GDM1 (cell line): ENCODE results near the gene INKA1.
"Not testable (repeated sequence)": the region's sequence is repeated elsewhere in the genome, so short reads cannot be mapped to it uniquely, and the experiment has no call there.

Experiments used
- DNase-seq: peaks from one replicate; lab custom pipeline; 2025; lab: John Stamatoyannopoulos, UW

INKA1 gene

GRCh38 chr3:49807431-49808114 is 4.5 kb downstream of the INKA1 start:
- peak; percentile 75 for DNase-seq

- DNase-seq, result no peak
Observed at GRCh38 chr3:49812916-49813496, 9.9 kb downstream of the INKA1 start.

- peak; percentile 45 for DNase-seq
Observed at GRCh38 chr3:49813497-49814174, 10.6 kb downstream of the INKA1 start, which contains the start of gene UBA7. TSS of gene UBA7 (minus strand) at chr3:49813953. CDS start at chr3:49813787, 166 bp downstream.

- DNase-seq, result not testable (repeated sequence)
Observed at GRCh38 chr3:49823131-49823530, 20.1 kb downstream of the INKA1 start.

GRCh38 chr3:49826016-49826415 is 23.0 kb downstream of the INKA1 start:
- DNase-seq, result no peak

- peak; percentile 27 for DNase-seq
Observed at GRCh38 chr3:49831341-49831740, 28.3 kb downstream of the INKA1 start.

- DNase-seq, result peak; percentile 72
Observed at GRCh38 chr3:49839193-49839809, 36.2 kb downstream of the INKA1 start.

GRCh38 chr3:49840388-49840787 is 37.3 kb downstream of the INKA1 start:
- DNase-seq, result no peak

- DNase-seq, result peak; percentile 45
Observed at GRCh38 chr3:49841126-49841696, 38.1 kb downstream of the INKA1 start.

GRCh38 chr3:49841806-49842205 is 38.7 kb downstream of the INKA1 start:
- no peak for DNase-seq

- DNase-seq, result no peak
Observed at GRCh38 chr3:49842843-49843517, 39.9 kb downstream of the INKA1 start.

- no peak for DNase-seq
Observed at GRCh38 chr3:49844464-49845183, 41.6 kb downstream of the INKA1 start.

GRCh38 chr3:49845694-49846093 is 42.6 kb downstream of the INKA1 start:
- no peak for DNase-seq
